Osteocyte (in vitro differentiated cells): ENCODE results near the gene TSTD2. TPM values are rescaled to one million over a fixed set of nuclear protein-coding genes. Genes with fewer than 3 reads are reported as not detected.

Source experiments
- DNase-seq: peaks from one replicate; pipeline ENCODE4 v3.0.0; 2021; ENCODE audit warnings: mixed read lengths; ENCODE audit not compliant: unreplicated experiment; ENCODE audit errors: extremely low spot score
- H3K27ac Mint-ChIP-seq: one replicate; pipeline ENCODE4 v1.8.0; 2021; ENCODE audit warnings: mild to moderate bottlenecking, mixed read lengths; ENCODE audit not compliant: unreplicated experiment
- H3K27me3 Mint-ChIP-seq: one replicate; pipeline ENCODE4 v1.8.0; 2021; ENCODE audit warnings: mixed read lengths; ENCODE audit not compliant: unreplicated experiment
- H3K36me3 Mint-ChIP-seq: one replicate; pipeline ENCODE4 v1.8.0; 2021; ENCODE audit warnings: mixed read lengths; ENCODE audit not compliant: unreplicated experiment
- H3K4me1 Mint-ChIP-seq: one replicate; pipeline ENCODE4 v1.8.0; 2021; ENCODE audit warnings: mixed read lengths; ENCODE audit not compliant: unreplicated experiment
- H3K4me3 Mint-ChIP-seq: one replicate; pipeline ENCODE4 v1.8.0; 2021; ENCODE audit warnings: mild to moderate bottlenecking, moderate library complexity, mixed read lengths; ENCODE audit not compliant: unreplicated experiment
- H3K9me3 Mint-ChIP-seq: one replicate; pipeline ENCODE4 v1.8.0; 2021; ENCODE audit warnings: mixed read lengths; ENCODE audit not compliant: unreplicated experiment
- CTCF ChIP-seq: fragments of 200-600 bp; sonication (generic); IDR thresholded peaks from 2 replicates; pipeline ENCODE4 v1.5.0; 2021; ENCODE audit warnings: antibody characterized with exemption, mild to moderate bottlenecking, moderate library complexity
- total RNA-seq: library from RNA; stranded (reverse); gene quantifications from 2 replicates; pipeline ENCODE4 v1.2.1, GENCODE V29; 2021

Gene TSTD2
- total RNA-seq, 1 donor from 2014 or later: 23.3 TPM

GRCh38 chr9:97567894-97568202 lies 65.3 kb downstream of the TSTD2 start:
- H3K27ac Mint-ChIP-seq: no peak overlapping the region
- DNase-seq: no peak
- peaks cover 19% of the 10 kb centered on the region for H3K27me3 Mint-ChIP-seq
- TF ChIP-seq CTCF: no peak
- no peak overlapping the region for H3K4me3 Mint-ChIP-seq
- H3K4me1 Mint-ChIP-seq: no peaks in the 10 kb centered on the region
- H3K9me3 Mint-ChIP-seq: no peaks in the 10 kb centered on the region
- H3K36me3 Mint-ChIP-seq: no peaks in the 10 kb centered on the region

DNA sequence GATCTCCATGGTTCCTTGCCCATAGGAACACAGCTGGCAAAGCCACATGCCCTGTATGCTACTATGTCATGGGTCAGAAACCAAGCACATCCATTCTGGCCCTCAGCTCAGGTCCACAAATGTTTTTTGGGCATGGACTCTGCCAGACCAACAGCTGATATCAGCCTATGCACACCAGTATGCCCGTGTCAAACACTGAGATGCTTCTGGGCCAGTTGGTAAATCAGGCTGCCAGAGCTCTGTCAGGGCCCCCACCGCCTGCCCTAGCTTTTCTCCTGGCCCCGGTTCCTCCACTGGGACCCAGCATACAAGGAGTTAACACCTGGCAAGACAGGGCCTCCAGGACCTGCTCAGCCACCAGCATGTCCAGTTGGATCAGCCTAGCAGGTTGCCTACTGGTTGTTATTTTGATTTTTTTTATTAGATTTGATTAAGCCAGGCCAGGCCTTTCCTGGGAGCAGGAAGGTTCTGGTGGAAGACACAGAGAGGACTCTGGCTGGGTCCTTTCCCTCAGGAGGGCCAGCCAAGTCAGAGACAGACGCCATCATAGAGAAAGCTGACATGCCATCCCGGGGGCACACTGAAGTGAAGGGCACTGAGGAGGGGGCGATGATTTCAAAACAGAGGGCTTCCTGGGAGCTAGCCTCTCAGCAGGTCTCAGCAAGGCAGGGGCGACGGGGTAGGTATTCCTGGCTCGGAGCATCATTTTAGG lies 65.8 kb downstream of the TSTD2 start:
- Mint-ChIP-seq H3K9me3 (no peaks in the 10 kb centered on the region), H3K36me3 (no peaks in the 10 kb centered on the region), H3K4me1 (no peaks in the 10 kb centered on the region), H3K27me3 (peaks cover 22% of the 10 kb centered on the region), H3K4me3 (no peak overlapping the region), H3K27ac (no peak overlapping the region)
- TF ChIP-seq CTCF: no peak
- DNase-seq: no peak

GRCh38 chr9:97565262-97565661 lies 67.9 kb downstream of the TSTD2 start:
- DNase-seq: no peak
- Mint-ChIP-seq H3K27me3 (peaks cover 30% of the 10 kb centered on the region), H3K4me1 (no peaks in the 10 kb centered on the region), H3K27ac (no peak overlapping the region), H3K9me3 (no peaks in the 10 kb centered on the region), H3K4me3 (no peak overlapping the region), H3K36me3 (no peaks in the 10 kb centered on the region)
- no peak for TF ChIP-seq CTCF

- no peak for TF ChIP-seq CTCF
- no peak overlapping the region for H3K27ac Mint-ChIP-seq
- no peak for DNase-seq
- H3K27me3 Mint-ChIP-seq: peaks cover 30% of the 10 kb centered on the region
- no peaks in the 10 kb centered on the region for H3K4me1 Mint-ChIP-seq
- no peak overlapping the region for H3K4me3 Mint-ChIP-seq
- no peaks in the 10 kb centered on the region for H3K36me3 Mint-ChIP-seq
- H3K9me3 Mint-ChIP-seq: no peaks in the 10 kb centered on the region
Measured at GRCh38 chr9:97564291-97565175, 68.6 kb downstream of the TSTD2 start.

DNA sequence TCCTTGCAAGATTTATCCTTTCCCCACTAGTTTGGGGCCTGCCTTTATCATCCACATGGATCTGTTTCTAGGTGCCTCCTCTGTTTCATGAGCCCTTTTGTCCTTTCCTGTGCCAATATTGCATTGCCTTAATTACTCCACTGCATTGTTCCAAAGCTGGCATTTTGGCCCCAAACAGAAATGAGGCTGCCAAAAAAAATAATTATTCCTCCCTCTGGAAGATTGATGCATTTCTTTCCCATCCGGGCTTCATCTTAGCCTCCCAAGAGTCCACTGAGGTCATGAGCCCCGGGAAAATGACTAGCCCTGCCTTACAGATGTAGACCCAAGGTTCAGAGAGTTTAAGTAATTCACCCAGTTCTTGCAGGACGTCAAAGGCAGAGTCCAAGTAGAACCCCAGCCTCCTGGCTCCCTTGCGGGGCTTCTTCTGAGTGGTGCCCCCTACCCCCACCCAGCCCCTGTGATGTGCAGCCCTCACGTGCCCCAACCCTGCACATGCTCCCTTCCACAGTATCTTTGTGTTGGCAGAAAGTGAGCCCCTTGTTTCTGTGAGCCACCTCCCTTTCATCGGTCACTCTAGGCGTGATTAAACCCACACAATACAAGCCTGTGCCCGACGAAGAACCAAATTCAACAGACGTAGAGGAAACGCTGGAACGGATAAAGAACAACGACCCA lies 69.6 kb downstream of the TSTD2 start:
- Mint-ChIP-seq H3K4me1 (no peaks in the 10 kb centered on the region), H3K27ac (no peak overlapping the region), H3K9me3 (no peaks in the 10 kb centered on the region), H3K4me3 (no peak overlapping the region), H3K36me3 (no peaks in the 10 kb centered on the region), H3K27me3 (peaks cover 29% of the 10 kb centered on the region)
- TF ChIP-seq CTCF: no peak
- DNase-seq: no peak
